Keratinocyte (primary cell): Measurements from ENCODE around the gene ERO1B. TPM values are rescaled to one million over a fixed set of nuclear protein-coding genes. Genes with fewer than 3 reads are reported as not detected.

ENCODE experiments used
- DNase-seq: peaks from one replicate; pipeline ENCODE4 v3.0.0-alpha.2; 2011; ENCODE audit warnings: low read depth, missing footprints, low spot score
- FAIRE-seq: peaks from 2 replicates; lab custom pipeline; 2011; peaks lifted over from hg19 to GRCh38; lab: Jason Lieb, UNC
- H2AFZ ChIP-seq: 2 replicates; pipeline ENCODE4 v1.6.0; 2012; ENCODE audit warnings: low read length, control low read depth, inconsistent platforms; ENCODE audit not compliant: control insufficient read depth
- H3K27ac ChIP-seq: 2 replicates; pipeline ENCODE4 v1.5.1; 2011; ENCODE audit warnings: low read length; ENCODE audit not compliant: control insufficient read depth, insufficient read depth
- H3K27me3 ChIP-seq: 3 replicates; pipeline ENCODE4 v1.6.0; 2011; ENCODE audit warnings: low read length; ENCODE audit not compliant: control insufficient read depth, insufficient read depth; ENCODE audit errors: extremely low read depth
- H3K36me3 ChIP-seq, 2 experiments: 2 replicates in 1 of 2; 3 replicates in 1 of 2; pipeline ENCODE4 v1.5.1; 2011; ENCODE audit warnings: low read length in 2 of 2, mild to moderate bottlenecking in 1 of 2; ENCODE audit not compliant: control insufficient read depth in 2 of 2, insufficient read depth in 2 of 2; ENCODE audit errors: extremely low read depth in 1 of 2
- H3K4me1 ChIP-seq: 3 replicates; pipeline ENCODE4 v1.5.1; 2011; ENCODE audit warnings: low read length; ENCODE audit not compliant: control insufficient read depth, insufficient read depth; ENCODE audit errors: extremely low read depth
- H3K4me2 ChIP-seq: 3 replicates; pipeline ENCODE4 v1.6.0; 2011; ENCODE audit warnings: low read depth, low read length; ENCODE audit not compliant: control insufficient read depth, insufficient read depth; ENCODE audit errors: extremely low read depth
- H3K4me3 ChIP-seq, 3 experiments: fragments of 200-600 bp in 1 of 3; sonication (generic) in 1 of 3; 2 replicates in 2 of 3; 3 replicates in 1 of 3; pipeline ENCODE4 v1.5.1; 2011 to 2016; ENCODE audit warnings: low read length in 3 of 3, mild to moderate bottlenecking in 3 of 3, control low read depth in 2 of 3, inconsistent platforms in 1 of 3, low read depth in 1 of 3, mixed read lengths in 1 of 3, mixed run types in 1 of 3, moderate library complexity in 1 of 3; ENCODE audit not compliant: control insufficient read depth in 2 of 3, insufficient read depth in 2 of 3; ENCODE audit errors: extremely low read depth in 1 of 3
- H3K79me2 ChIP-seq: 2 replicates; pipeline ENCODE4 v1.6.0; 2012; ENCODE audit warnings: low read length; ENCODE audit not compliant: control insufficient read depth, insufficient read depth
- H3K9ac ChIP-seq: 3 replicates; pipeline ENCODE4 v1.6.0; 2011; ENCODE audit warnings: low read length; ENCODE audit not compliant: control insufficient read depth, insufficient read depth; ENCODE audit errors: extremely low read depth
- H3K9me1 ChIP-seq: 3 replicates; pipeline ENCODE4 v1.6.0; 2011; ENCODE audit warnings: low read length; ENCODE audit not compliant: control insufficient read depth, insufficient read depth; ENCODE audit errors: extremely low read depth
- H3K9me3 ChIP-seq: 2 replicates; pipeline ENCODE4 v1.5.1; 2012; ENCODE audit warnings: low read depth, low read length; ENCODE audit not compliant: control insufficient read depth
- H4K20me1 ChIP-seq: 3 replicates; pipeline ENCODE4 v1.6.0; 2011; ENCODE audit warnings: low read length; ENCODE audit not compliant: control insufficient read depth, insufficient read depth; ENCODE audit errors: extremely low read depth
- CTCF ChIP-seq, 3 experiments: IDR thresholded peaks in 1 of 3; conservative IDR thresholded peaks in 1 of 3; optimal IDR thresholded peaks in 1 of 3; 2 replicates in 2 of 3; 3 replicates in 1 of 3; pipeline versions ENCODE3 to v1.5.1; 2011; ENCODE audit warnings: low read length in 3 of 3, mild to moderate bottlenecking in 3 of 3, moderate library complexity in 2 of 3, control low read depth in 1 of 3, inconsistent platforms in 1 of 3; ENCODE audit not compliant: insufficient read depth in 2 of 3; ENCODE audit errors: extremely low read depth in 1 of 3
- EZH2 ChIP-seq: IDR thresholded peaks from one replicate; pipeline ENCODE4 v1.6.1; 2012; ENCODE audit warnings: inconsistent platforms, mild to moderate bottlenecking, low read length, moderate library complexity
- dilution Hi-C: fragments of 300-500 bp; cut with MboI; formaldehyde crosslinking; loops from one replicate; pipeline ENCODE4 v1.7.0; 2020; ENCODE audit warnings: low sequenced_read_pairs; ENCODE audit not compliant: extremely low pct_ligation_motif_present
- polyA plus RNA-seq, 5 experiments: library from polyadenylated mRNA; depleted of rRNA in 3 of 5; stranded (reverse) in 3 of 5; stranded (forward) in 1 of 5; unstranded in 1 of 5; fragments of >200 nt; gene quantifications; 1 replicate in 1 of 5; 2 replicates in 3 of 5; 3 replicates in 1 of 5; pipeline versions ENCODE4 v1.2.1 to v1.2.3, GENCODE V29; 2011 to 2012; ENCODE audit warnings: missing spikeins in 2 of 5, low read depth in 1 of 5, low replicate concordance in 1 of 5

ERO1B gene
- polyA plus RNA-seq, 1 donor (not counting 4 experiments of a cell fraction or from before 2014, with no cell fraction given), result 3.1 TPM

GRCh38 chr1:236214761-236215160, 67.0 kb downstream of the ERO1B start:
- DNase-seq, result no peak
- dilution Hi-C loops, result no loop called here
- Histone ChIP-seq H3K4me2 (no peak overlapping the region), H3K9me1 (no peaks in the 10 kb centered on the region), H3K27ac (no peak overlapping the region), H2AFZ (no peak overlapping the region), H4K20me1 (no peaks in the 10 kb centered on the region), H3K27me3 (no peaks in the 10 kb centered on the region), H3K36me3 (no peaks in the 10 kb centered on the region), H3K4me1 (no peaks in the 10 kb centered on the region), H3K9ac (no peak overlapping the region), H3K79me2 (no peaks in the 10 kb centered on the region), H3K4me3 (no peak overlapping the region), H3K9me3 (no peaks in the 10 kb centered on the region)
- FAIRE-seq, result no peak
- TF ChIP-seq EZH2, result no peak
- no peak for TF ChIP-seq CTCF (optimal IDR thresholded peaks at IDR 0.05 in 1 of 3, IDR thresholded peaks at IDR 0.05 in 1 of 3, conservative IDR thresholded peaks at IDR 0.05 in 1 of 3; ENCODE audit: extremely low read depth in 1 of 3, insufficient read depth in 2 of 3, low read length in 3 of 3)

- H3K36me3 ChIP-seq, result no peaks in the 10 kb centered on the region
- TF ChIP-seq EZH2 (no peak), CTCF (optimal IDR thresholded peaks at IDR 0.05 in 1 of 3, IDR thresholded peaks at IDR 0.05 in 1 of 3, conservative IDR thresholded peaks at IDR 0.05 in 1 of 3; ENCODE audit: extremely low read depth in 1 of 3, insufficient read depth in 2 of 3, low read length in 3 of 3) (no peak)
- no peak overlapping the region for H3K27ac ChIP-seq
- no peaks in the 10 kb centered on the region for H4K20me1 ChIP-seq
- H3K4me1 ChIP-seq, result no peaks in the 10 kb centered on the region
- H3K9me3 ChIP-seq, result no peaks in the 10 kb centered on the region
- H2AFZ ChIP-seq, result no peak overlapping the region
- H3K27me3 ChIP-seq, result no peaks in the 10 kb centered on the region
- FAIRE-seq (no peak), DNase-seq (no peak)
- H3K4me3 ChIP-seq, result no peak overlapping the region
- no peak overlapping the region for H3K4me2 ChIP-seq
- H3K9me1 ChIP-seq, result no peaks in the 10 kb centered on the region
- H3K79me2 ChIP-seq, result no peaks in the 10 kb centered on the region
- H3K9ac ChIP-seq, result no peak overlapping the region
- dilution Hi-C loops, result no loop called here
Measured at GRCh38 chr1:236213534-236213933, 68.2 kb downstream of the ERO1B start.
